Nucleus accumbens (tissue), 56 donors: ENCODE measurements around the gene SNTB2.
"Not testable (repeated sequence)": the region's sequence is repeated elsewhere in the genome, so short reads cannot be mapped to it uniquely, and the experiment has no call there.

Experiments
- DNase-seq, 56 donors: peaks; one replicate each; lab custom pipeline; 2025; lab: John Stamatoyannopoulos, UW

The SNTB2 gene

GRCh38 chr16:69277413-69277812 lies 90.4 kb downstream of the SNTB2 start:
- DNase-seq: no peak

GRCh38 chr16:69283851-69284250 lies 96.9 kb downstream of the SNTB2 start:
- no peak for DNase-seq

GRCh38 chr16:69285240-69285639 lies 98.3 kb downstream of the SNTB2 start:
- DNase-seq: no peak

- DNase-seq: peak in 4 of 56 donors; percentile 1 to 14 (median 8)
Observed at GRCh38 chr16:69286941-69287713, 100.2 kb downstream of the SNTB2 start.

- DNase-seq: not testable (repeated sequence)
Observed at GRCh38 chr16:69291657-69292056, 104.7 kb downstream of the SNTB2 start.

DNA sequence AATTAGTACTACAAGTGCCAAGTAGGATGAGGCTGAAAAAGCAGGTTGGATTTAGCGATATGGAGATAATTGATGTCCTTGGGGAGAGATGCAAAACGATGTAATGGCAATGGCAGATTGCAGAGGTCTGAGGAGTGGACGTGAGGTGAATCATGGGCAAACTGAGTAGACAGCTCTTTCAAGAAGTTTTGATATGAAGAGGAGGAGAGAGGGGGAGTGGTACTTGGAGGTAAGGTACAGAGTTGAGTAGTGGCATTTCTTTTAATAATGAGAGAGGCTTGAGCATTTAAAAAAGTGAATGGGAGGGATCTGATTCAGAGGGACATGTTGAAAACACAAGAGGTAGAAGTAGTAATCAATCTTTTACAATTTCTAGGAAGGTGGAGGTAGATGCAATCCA lies 106.4 kb downstream of the SNTB2 start:
- no peak for DNase-seq

DNA sequence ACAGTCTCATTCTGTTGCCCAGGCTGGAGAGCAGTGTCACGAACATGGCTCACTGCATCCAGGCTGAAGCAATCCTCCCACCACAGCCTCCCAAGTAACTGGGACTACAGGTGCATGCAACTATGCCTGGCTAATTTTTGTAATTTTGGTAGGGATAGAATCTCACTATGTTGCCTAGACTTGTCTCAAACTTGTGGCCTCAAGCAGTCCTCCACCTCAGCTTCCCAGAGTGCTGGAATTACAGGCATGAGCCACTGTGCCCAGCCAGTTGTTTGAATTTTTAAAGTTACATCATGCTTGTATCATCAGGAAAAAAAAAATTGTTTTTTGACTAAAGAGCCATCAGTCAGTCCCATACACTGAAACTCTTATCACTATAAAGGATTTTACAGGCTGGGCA lies 107.1 kb downstream of the SNTB2 start:
- no peak for DNase-seq

GRCh38 chr16:69296771-69297170 lies 109.8 kb downstream of the SNTB2 start:
- not testable (repeated sequence) for DNase-seq

GRCh38 chr16:69298261-69298660 lies 111.3 kb downstream of the SNTB2 start:
- no peak for DNase-seq

DNA sequence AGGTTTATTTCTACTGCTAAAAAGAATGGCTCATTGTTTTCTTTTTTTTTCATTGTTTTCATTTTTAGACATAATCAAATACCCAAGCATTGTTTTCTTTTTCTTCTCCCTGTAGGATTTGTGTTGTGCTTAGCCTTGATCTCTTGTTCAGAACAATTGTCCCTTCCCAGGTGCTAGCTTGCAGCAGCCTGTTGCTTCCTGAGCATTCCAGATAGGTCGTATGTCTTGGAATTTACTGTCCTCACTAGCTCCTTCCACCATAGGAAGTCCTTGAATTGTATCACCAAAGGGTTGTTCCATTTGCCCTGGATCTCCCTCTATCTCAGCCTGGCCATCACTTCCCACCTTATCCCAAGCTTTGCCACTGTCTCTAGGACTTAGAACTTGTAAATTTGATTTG lies 114.2 kb downstream of the SNTB2 start:
- DNase-seq: no peak

DNA sequence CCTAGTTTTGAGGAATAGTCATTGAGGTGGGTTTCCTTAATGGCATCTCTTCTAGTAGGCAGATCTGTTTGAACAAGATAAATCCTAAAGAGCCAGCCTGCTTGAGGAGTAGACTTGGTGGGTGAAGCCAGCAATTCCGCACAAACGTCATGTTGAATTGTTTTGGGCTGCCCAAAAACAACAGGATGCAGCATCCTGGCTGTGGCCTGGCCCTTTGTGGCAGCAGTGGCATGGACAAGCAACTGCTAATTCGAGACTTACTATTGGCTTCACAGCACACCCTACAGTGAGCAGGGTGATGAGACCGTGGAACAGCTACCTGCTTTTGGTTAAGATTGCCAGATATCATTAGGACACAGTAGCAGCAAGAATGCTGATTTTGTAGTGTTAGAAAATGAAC lies 114.9 kb downstream of the SNTB2 start:
- no peak for DNase-seq

DNA sequence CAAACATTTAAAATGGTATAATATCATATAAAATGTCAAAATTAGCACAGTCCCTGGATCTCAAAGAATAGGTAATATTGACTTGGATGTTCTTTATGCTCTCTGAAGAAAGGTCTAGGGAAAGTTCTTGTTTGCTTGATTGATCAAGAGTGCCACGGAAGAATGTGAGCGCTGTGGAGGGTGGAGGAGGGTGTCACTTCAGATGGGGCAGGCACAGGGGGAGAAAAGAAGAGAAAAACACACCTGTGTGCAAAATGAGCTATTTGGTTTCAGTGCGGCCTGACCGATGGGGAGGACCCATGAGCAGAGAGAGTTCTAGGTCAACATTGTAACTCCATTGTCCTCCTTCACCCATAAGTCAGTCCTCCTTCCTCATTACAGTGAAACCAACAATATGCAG lies 115.3 kb downstream of the SNTB2 start:
- DNase-seq: no peak

DNA sequence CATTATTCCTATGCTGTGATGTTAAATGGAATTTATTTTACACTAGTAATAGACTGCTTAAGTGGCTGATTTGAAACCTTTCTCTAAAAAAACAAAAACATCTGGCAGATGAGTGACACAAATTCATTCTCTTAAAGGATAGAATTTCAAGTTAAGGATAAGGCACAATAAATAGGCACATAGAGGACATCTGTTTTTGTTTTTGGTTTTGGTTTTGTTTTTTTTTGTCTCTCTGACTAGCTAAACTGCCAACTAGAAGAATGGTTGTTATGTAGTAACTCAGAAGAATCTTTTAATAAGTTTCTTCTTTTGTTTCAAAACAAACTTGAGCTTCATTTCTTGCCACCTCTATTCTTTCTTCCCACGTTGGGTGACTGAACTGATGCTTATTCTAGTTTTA lies 119.1 kb downstream of the SNTB2 start:
- no peak for DNase-seq

GRCh38 chr16:69307091-69307490 lies 120.1 kb downstream of the SNTB2 start:
- no peak for DNase-seq

GRCh38 chr16:69307856-69308255 lies 120.9 kb downstream of the SNTB2 start:
- no peak for DNase-seq

GRCh38 chr16:69309316-69309715 lies 122.4 kb downstream of the SNTB2 start:
- DNase-seq: peak in 48 of 56 donors; percentile 6 to 87 (median 50)

DNA sequence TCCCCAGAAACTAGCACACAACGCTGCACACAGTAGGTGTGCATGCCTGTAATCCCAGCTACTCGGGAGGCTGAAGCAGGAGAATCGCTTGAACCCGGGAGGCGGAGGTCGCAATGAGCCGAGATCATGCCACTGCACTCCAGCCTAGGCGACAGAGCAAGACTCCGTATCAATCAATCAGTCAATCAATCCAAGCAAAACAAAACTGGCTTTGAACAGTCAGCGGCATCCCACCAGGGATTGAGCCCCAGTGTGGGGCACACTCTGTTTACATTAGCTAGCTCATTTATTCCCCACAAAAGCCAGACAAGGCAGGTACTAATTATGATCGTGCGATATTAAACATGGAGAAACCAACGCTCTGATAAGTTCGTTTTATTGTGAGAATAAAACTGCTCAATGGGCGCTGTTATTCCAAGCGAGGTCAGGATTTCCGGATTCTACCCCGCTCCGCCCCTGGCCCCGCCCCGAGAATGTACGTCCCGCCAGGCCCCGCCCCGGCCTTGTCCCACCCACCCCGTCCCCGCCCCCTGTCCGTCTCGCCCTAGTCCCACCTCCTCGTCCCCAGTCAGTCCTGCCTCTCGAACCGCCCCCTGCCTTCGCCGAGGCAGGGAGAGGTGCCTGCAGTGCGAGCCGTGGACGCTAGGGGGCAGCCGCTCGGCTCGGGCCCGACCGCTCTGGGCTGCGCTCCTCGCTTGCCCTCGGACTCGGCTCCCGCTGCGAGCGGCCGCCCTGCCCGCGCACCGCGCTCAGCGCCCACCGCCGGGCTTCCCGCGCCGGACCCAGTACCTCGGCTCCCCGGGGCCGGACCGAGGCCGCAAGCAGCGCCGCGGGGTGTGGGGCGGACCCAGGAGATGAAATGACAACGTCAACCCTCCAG lies 123.9 kb downstream of the SNTB2 start, which contains the start of gene VPS4A:
Gene VPS4A, plus strand, starts transcription at position 698 of the 880 bp plus-strand sequence. Its CDS starts 162 bp downstream, at position 860.
- DNase-seq: peak; percentile 68 to 99 (median 95)

GRCh38 chr16:69311533-69312387 lies 124.8 kb downstream of the SNTB2 start:
- DNase-seq: peak in 7 of 56 donors; percentile 27 to 59 (median 47)

GRCh38 chr16:69313469-69313868 lies 126.5 kb downstream of the SNTB2 start:
- no peak for DNase-seq

DNA sequence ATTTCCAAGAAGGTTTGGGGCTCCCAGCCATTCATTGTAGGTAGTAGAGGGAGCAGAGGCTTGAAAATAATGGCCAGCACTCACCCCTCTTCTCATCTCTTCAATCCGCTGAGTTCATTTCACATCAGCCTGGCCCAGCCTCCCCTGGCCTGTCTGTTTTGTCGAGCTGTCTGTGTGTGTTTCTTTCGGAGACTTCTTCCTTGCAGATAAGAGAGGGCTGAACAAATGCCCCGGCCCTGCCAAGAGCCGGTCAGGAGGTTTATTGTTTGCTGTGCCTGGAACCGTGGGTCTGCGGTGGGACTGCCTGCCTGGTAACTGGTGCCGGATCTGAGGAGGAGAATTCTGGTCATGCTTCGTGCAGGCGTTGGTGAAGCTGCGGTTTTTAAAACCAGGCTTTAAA lies 127.6 kb downstream of the SNTB2 start:
- DNase-seq: no peak
